DND-41 (cell line): ENCODE results near the gene APBA3.

ENCODE experiments used
- EZH2 ChIP-seq: IDR thresholded peaks from 3 replicates; pipeline ENCODE4 v1.6.1; 2012; ENCODE audit warnings: borderline replicate concordance, low read depth, mild to moderate bottlenecking, moderate library complexity, low read length, inconsistent platforms; ENCODE audit not compliant: severe bottlenecking
- TF ChIP-seq, protein P1 (sequence below): IDR thresholded peaks from 2 replicates; pipeline ENCODE4 v1.5.1; 2012; ENCODE audit warnings: borderline replicate concordance, low read length, moderate library complexity, mild to moderate bottlenecking; ENCODE audit not compliant: poor library complexity, severe bottlenecking; ENCODE audit errors: extremely low read depth

DNA sequence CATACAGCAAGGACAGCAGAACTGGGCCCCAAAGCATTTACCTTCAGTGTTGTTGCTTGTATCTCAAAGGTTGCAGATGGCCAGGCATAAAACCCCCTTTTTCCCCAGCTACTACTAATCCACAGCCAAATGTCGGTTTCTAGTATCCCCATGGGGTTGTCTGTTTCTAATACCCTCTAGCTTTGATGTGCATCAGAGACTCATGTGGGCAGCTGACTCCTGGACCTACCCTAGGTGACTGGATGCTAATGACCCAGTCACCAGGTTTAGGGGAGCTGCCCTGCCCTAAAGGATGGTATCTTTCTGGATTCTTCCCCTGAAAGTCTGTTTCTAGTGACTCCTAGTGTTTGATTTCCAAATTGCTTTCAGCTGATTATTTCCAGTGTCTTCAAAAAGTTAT lies 29.4 kb downstream of the APBA3 start:
- TF ChIP-seq, protein P1, sequence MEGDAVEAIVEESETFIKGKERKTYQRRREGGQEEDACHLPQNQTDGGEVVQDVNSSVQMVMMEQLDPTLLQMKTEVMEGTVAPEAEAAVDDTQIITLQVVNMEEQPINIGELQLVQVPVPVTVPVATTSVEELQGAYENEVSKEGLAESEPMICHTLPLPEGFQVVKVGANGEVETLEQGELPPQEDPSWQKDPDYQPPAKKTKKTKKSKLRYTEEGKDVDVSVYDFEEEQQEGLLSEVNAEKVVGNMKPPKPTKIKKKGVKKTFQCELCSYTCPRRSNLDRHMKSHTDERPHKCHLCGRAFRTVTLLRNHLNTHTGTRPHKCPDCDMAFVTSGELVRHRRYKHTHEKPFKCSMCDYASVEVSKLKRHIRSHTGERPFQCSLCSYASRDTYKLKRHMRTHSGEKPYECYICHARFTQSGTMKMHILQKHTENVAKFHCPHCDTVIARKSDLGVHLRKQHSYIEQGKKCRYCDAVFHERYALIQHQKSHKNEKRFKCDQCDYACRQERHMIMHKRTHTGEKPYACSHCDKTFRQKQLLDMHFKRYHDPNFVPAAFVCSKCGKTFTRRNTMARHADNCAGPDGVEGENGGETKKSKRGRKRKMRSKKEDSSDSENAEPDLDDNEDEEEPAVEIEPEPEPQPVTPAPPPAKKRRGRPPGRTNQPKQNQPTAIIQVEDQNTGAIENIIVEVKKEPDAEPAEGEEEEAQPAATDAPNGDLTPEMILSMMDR = peak; percentile 4
- no peak for TF ChIP-seq EZH2
